Breast epithelium (tissue), 3 donors: ENCODE results near the gene VGLL1.

Experiments used
- POLR2A ChIP-seq: fragments of 450-650 bp; IDR thresholded peaks from one replicate; pipeline ENCODE4 v1.6.1; 2016; ENCODE audit warnings: antibody characterized with exemption, mild to moderate bottlenecking, moderate library complexity
- POLR2AphosphoS5 ChIP-seq, 3 donors: sonication (generic); formaldehyde crosslinking; IDR thresholded peaks; one replicate each; pipeline ENCODE4 v1.6.1; 2017; ENCODE audit warnings: antibody characterized with exemption in 3 of 3
- TF ChIP-seq, protein P1 (sequence below), 3 donors: fragments of 450-650 bp; IDR thresholded peaks; one replicate each; pipeline ENCODE4 v1.5.1; 2016 to 2017; ENCODE audit warnings: antibody characterized with exemption in 3 of 3, mild to moderate bottlenecking in 3 of 3, moderate library complexity in 3 of 3

GRCh38 chrX:136496186-136496763 lies 35.7 kb upstream of the VGLL1 start:
- TF ChIP-seq, protein P1, sequence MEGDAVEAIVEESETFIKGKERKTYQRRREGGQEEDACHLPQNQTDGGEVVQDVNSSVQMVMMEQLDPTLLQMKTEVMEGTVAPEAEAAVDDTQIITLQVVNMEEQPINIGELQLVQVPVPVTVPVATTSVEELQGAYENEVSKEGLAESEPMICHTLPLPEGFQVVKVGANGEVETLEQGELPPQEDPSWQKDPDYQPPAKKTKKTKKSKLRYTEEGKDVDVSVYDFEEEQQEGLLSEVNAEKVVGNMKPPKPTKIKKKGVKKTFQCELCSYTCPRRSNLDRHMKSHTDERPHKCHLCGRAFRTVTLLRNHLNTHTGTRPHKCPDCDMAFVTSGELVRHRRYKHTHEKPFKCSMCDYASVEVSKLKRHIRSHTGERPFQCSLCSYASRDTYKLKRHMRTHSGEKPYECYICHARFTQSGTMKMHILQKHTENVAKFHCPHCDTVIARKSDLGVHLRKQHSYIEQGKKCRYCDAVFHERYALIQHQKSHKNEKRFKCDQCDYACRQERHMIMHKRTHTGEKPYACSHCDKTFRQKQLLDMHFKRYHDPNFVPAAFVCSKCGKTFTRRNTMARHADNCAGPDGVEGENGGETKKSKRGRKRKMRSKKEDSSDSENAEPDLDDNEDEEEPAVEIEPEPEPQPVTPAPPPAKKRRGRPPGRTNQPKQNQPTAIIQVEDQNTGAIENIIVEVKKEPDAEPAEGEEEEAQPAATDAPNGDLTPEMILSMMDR (IDR thresholded peaks at IDR 0.05) = no peak
- TF ChIP-seq POLR2AphosphoS5 (IDR thresholded peaks at IDR 0.05) (no peak), POLR2A (no peak)
